ENCODE measurements around the gene DXO.

DNA sequence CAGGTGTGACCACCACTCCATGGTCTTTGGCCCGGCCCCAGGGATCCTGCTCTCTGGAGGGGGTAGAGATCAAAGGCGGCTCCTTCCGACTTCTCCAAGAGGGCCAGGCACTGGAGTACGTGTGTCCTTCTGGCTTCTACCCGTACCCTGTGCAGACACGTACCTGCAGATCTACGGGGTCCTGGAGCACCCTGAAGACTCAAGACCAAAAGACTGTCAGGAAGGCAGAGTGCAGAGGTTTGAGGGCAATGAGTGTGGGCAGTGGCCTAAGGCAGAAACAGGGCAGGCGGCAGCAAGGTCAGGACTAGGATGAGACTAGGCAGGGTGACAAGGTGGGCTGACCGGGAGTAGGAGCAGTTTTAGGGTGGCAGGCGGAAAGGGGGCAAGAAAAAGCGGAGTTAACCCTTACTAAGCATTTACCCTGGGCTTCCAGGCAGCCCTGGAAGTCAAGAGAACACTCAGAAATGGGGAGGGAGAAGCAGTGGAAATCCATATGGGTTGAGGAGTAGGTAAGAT, 25.5 kb downstream of the DXO start:
- no peak for TF ChIP-seq POLR2A (IDR thresholded peaks at IDR 0.05)
- TF ChIP-seq CTCF (IDR thresholded peaks at IDR 0.05), result no peak
